Activated T-helper 1 cell treated with Interleukin-2 at 50 U/mL for 16 hours (primary cell): ENCODE results near the gene SFMBT1.

Experiments
- DNase-seq: peaks from one replicate; pipeline ENCODE4 v3.0.0-alpha.2; 2020; ENCODE audit warnings: low read depth

The SFMBT1 gene

DNA sequence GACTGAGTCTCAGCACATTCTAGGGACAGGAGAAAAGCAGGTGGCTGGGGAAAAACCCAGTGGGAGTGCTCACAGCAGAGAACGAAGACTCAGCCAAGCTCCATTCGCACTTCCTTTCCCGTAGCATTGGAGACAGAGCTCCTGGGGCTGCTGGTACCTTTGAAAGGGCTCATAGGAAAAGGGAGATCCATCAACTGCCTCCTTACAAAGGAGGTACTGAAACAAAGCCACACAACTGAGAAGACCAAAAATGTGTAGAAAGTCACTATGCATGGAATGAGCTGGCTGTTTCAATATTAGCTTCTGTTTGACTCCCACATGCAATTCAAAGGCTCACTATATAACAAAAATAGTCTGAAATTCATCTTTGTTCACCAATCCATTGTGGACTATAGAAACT lies 165.4 kb downstream of the SFMBT1 start:
- no peak for DNase-seq

DNA sequence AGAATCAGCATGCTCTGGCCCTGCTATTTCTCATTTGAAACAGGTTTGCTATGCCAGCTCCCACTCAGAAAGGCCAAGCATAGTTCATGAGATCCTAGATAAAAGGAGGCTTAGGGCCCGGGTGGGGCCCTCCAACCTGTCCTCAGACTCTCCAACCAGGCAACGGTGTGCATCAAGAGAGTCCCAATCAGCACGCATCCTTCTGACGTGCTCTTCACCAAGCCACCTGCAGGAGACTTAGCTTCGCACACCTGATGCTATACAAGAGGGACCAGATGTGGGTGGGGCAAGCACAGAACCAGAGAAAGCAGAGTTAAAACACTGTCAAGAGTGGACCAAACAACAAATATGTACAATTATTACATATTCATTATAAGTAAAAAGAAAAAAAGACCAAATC lies 165.8 kb downstream of the SFMBT1 start:
- no peak for DNase-seq

DNA sequence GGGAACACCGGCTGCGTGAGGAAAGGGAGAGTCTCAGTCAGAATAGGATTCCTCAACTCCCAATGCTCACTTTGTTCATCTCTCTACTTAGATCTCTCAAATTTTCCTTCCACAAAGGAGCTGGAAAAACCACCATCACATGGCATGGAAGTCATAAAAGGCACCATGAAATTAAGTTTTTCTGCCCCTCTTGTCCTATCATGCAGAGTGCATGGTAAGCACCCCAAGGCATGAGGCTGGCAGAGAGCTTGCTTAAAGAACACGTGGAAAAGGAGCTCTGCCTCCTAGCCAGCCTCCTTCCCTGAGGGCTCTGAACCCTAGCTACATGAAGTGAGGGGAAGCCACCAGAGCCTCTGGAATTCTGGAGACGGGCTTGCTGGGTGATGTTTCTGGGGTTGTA lies 166.3 kb downstream of the SFMBT1 start:
- no peak for DNase-seq

DNA sequence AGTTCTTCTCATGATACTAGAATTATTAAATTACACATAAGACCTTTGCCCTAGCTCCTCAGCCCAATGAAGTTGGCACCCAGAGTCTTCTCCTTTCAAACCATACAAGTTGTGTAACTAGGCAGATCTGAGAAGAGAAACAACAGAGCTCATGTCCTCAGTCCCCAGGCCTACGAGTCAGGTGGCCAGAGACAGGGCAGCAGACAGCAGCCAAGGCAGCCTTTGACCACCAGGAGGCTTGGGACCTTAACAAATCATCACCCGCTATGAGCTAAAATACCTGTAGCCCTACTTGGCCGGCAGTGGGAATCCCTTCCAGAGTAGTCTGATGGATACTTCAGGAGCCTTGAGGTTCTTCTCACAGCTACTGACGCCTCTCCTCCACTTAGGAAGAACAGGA lies 166.8 kb downstream of the SFMBT1 start:
- DNase-seq = no peak

DNA sequence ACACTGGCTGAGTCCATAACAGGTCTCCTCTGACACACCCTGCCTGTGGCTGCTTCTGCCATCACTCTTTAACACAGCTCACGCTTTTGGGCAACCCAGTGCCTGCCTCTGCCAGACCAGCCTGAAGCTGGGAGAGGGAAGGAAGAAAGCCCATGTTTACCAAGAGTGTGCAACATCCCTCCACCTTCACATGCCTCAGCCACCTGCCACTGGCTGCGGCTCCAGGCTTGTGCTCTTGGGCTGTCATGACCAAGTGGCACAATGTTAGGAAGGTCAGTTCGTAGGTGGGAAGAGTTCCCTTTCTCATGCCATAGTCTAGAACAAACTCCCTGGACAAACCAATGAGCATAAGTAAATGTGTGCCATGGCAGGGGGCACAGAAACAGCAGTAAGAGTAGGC lies 168.8 kb downstream of the SFMBT1 start:
- DNase-seq = no peak

DNA sequence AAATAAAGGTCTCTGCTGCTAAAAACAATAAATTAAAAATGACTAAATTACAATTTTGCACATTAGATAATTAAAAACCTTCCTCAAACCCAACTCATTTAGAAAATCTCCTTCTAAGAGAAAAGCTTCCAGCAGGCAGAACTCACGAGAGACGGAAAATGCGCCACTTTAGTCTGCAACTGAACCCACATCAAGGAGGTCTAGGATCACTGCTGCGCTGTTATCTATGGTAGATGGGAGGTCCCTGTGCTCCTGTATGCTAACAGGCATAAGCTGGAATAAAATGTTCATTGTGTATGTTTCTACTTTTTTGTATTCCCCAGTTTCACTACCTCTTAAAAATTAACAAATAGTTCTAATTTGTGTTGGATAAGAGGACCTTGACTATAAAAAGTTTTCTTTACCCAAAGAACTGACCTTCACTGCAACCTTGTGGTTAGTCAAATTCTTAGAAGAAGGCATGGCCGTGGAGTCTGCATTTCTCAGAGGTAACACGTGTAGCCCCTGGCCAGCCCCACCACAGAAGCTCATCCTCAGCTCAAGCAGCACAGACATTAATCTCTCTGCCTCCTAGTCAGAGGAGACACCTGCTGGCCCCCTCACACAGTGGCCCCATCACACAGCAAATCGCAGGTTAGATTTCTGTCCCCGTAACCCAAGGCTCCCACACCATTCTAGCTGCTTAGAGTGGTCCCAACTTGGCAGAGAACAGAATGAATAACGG lies 170.8 kb downstream of the SFMBT1 start:
- no peak for DNase-seq

DNA sequence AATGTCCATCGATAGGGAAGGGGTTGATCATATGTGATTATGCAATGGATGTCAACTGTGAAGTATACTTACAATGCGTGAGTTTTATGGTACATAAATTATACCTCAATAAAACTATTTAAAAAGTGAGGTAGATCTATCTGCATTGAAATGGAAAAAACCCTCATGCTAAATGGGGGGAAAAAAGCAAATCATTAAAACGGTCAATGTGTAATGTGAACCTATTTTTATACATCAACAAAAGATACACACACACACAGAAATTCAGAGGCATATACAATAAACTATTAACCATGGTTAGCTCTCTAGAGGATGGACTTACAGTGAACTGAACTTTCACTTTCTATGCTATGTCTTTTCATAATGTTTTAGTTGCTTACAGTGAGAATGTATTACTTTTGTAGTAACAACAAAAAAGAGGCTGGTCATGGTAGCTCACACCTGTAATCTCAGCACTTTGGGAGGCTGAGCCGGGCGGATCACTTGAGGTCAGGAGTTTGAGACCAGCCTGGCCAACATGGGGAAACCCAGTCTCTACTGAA lies 171.6 kb downstream of the SFMBT1 start:
- DNase-seq = no peak

DNA sequence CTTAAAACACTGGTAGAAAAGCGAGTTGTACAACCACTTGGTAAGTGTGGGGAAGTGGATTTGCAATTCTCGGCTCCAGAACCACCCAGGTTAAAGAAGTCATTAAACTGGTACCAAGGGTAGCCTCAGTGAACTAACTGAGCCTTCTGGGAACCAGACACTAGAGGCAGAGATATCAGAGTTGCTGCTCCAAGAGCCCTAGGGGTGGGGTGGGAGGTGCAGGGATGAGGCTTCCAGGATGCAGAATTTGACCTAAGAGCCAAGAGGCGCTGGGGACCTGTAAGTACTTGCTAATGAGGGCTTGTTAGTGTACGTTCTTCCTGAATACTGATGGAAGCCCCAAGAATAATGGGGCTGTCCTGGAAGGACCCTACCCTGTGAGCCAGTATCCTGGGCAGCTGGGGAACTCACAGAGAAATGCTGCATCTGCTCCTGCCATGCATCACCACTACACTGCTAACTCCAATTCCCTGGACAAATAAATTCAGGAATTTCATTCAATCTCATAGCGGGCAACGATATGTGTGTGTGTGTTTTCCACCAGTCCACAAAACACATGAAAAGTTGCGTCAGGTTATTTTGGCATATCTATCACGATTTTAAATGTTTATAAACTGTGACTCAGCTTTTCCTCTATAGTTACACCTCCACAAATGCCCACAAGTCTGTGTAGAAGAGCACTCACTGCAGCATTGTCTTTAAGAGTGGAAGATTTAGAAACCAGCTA lies 172.3 kb downstream of the SFMBT1 start:
- DNase-seq = no peak

DNA sequence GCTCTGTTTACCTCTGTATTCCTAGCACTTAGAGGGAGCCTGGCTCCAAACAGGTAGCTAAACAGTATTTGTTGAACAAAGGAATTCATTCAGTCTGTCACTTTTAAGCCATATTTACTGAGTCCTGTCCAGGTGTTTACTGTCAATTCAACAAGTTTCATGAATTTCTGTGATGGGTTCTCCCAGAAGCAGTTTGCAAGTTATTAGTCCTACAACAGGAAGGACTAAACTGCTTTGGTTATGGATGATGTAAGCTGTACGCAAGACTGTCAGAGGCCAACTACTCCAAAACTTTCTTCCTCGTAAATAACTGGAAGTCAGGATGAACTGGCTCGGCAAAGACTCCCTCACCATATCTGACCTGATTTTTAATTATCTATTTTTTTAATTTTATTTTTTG lies 173.6 kb downstream of the SFMBT1 start:
- no peak for DNase-seq

DNA sequence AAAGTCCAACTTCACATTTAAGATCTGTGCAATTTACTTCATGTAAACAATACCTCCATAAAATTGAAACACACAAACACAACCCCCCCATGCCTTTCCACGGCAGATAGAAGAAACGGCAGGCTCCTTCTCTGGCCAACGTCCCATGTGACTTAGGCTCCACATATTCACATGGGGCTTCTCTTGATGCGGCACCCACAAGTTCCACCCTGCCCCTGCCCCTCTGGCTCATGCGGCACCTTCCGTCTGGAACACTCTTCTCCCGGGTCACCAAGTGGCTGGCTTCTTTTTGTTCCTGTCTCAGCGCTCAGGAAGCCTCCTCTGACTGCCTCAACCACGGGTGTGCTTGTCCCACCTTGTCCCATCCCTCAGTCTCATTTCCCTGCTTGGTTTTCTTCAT lies 174.1 kb downstream of the SFMBT1 start:
- no peak for DNase-seq

DNA sequence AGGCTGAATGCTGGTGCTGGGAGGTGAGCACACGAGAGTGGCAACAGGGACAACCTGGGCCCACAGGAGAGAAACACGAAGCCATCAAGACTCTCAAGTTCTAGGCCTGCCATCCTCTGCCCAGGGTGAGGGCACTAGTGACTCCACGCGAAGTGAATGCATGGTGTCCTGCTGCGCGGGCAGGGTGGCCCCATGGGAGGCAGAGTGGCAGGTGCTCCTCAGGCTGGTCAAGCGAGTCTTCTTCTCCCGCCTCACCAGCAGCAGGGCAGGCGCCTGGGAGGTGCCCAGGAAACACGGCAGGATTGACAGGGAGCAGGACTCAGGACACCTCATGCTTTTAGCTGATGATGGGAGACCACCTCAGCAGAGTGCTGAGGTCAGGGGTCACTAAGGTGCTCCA lies 175.4 kb downstream of the SFMBT1 start:
- no peak for DNase-seq

DNA sequence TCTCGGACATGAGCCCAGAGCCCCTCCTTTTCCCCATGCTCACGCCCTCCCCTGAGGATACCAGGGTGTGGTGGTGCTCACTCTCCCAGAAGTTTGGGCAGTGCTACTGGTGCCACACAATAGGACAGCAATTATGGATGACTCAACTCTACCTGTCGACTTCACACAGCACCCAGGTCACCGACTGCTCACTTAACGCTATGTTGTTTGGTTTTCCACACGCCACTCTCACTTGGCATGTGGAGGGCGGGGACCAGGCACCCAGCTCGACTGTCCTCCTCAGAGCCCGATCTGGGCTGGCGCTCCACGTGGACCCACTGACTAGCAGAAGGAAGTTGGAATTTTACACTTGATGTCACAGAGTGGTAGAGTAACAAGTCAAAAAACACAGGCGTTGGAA lies 179.4 kb downstream of the SFMBT1 start:
- DNase-seq = no peak

DNA sequence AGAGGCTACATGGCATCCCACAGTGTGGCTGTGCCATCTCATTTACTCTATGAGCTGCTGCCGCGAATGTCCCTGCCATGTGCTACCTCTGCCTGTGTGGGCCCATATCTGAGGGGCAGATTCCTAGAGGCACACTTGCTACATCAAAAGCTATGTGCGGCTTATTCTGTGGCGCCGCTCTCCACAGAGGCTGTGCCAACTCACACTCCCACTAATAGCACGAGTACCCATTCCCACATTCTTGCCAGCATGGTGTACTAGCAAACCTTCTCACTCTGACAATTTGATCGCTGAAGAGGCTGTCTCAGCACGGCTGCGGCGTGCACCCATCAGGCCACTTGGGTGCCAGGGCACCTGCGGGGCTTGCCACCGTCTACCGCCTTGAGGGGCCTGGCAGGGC lies 179.9 kb downstream of the SFMBT1 start:
- DNase-seq = no peak

DNA sequence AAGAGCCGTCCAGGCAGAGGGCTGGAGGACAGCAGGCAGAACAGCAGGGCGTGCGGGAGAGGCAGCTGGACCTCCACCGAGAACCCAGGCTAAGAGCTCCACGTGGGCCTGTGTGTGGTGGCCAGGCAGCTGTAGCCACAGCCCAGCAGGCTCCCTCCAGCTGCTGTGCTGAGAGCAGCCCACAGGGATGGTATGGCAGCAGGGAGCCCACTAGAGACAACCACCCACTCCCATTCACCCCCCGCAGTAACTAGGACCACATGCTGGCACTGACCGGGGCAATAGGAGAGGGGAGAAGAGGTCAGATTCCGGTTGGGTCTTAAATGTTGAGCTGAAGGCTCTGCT lies 185.5 kb downstream of the SFMBT1 start:
- no peak for DNase-seq

DNA sequence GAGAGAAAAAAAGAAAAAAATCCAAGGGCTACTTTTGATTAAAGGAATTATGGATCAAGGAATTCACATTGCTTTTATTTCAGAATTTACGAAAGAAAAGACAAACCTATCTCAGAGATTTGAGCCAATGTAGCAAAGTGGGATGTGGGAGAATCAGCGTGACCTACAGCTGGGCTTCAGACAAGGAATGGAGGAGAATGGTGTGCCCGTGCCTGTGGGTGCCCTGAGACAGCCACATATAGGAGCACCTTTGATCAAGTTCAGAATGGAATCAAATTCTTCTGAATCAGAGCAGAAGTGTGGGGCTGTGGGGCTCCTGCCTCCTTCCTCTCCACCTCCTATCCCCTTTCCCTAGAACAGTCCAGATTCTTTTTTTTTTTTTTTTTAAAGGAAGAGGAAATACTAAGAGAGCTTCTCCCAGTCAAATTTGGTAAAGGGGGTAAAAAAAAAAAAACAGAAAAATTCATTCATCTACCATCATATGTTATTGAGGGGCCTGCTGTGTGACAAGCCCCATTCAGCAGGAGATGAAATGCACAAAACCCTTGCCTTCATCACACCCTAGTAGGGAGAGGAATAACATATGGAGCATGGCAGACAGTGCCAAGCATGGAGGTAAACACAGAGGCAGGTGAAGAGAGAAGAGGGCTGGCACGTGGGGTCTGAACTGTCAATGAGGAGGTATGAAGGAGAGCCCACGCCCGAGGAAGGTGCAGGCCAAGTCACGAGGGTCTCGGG lies 186.0 kb downstream of the SFMBT1 start:
- DNase-seq = no peak

DNA sequence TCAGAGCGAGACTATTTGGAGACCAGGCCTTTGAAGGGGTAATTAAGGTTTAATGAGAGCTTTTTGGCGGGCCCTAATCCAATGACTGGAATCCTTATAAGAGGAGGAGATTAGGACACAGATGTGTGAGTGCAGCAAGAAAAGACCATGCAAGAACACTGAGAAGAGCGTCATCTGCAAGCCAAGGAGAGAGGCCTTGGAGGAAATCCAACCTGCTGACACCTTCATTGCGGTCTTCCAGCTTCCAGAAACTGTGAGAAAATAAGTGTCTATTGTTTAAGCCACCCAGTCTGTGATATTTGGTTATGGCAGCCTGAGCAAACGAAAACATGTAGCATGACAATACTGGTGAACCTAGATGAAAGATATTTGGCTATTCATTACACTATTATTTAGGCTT lies 188.0 kb downstream of the SFMBT1 start:
- DNase-seq = no peak

DNA sequence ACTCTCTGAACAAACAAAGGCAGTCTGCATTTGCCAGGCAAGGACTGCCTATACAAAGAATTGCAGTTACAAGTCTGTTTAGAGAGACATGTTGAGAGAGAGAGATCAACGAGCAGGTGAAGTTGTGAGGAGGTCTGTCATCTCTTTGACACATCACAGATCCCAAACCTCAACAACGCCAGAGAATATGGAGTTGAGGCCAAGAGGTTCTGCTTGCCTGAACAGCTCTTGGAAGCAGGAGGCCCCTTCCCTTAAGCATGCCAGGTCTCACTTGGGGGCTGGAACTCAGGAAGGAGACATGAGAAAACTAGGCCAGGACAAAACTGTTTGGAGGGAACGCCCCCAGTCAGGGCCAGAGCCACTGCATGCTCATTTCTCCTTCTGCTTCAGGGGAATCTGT lies 188.7 kb downstream of the SFMBT1 start:
- DNase-seq = no peak

DNA sequence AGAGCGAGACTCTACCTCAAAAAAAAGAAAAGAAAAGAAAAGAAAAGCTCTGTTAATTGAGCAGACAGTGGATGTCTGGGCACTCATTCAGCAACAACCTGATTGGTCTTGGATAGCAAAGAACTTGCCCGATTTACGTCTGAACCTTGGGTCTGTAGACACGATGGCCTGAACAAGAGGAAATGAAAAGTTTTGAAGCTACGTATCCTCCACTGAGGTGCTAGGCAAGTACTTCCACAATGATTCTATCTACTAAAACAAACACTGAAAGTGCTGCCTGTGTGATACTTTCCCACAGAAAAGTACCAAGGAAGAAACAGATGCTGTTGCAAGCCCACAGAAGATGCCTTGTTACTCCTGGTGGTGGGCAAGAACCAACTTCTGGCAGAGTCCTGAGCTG lies 189.2 kb downstream of the SFMBT1 start:
- DNase-seq = no peak

DNA sequence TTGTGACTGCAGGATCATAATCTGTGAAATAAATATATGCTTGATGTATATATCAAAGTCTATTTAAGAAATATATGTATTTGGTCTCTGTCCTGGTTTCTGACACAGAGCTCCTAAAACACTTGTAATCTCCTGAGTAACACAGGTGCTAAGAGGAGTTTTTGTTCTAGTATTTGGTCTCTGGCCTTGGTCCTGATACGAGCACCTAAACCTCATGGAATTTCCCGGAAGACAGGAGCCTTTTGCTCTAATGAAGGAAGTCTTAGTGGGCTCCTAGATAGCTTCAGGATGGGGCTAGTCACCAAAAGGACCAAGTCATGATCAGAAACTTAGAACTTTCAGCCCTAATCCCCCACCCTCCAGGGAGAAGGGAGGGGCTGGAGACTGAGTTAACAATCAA lies 191.9 kb downstream of the SFMBT1 start:
- DNase-seq = no peak
